HCT116 (cell line): ENCODE results near the gene GNAI3.

Source experiments
- EZH2 ChIP-seq: fragments of 200-600 bp; sonication (generic); IDR thresholded peaks from 2 replicates; pipeline ENCODE4 v1.6.1; 2017; ENCODE audit warnings: antibody characterized with exemption, mixed run types
- POLR2A ChIP-seq: IDR thresholded peaks from 2 replicates; pipeline ENCODE4 v1.7.0; 2011; ENCODE audit warnings: borderline replicate concordance; ENCODE audit not compliant: insufficient read depth, insufficient read length; ENCODE audit errors: extremely low read depth
- POLR2AphosphoS5 ChIP-seq: IDR thresholded peaks from 2 replicates; pipeline ENCODE4 v1.6.1; 2011; ENCODE audit warnings: mild to moderate bottlenecking, low read depth, low read length, moderate library complexity
- SP1 ChIP-seq: IDR thresholded peaks from 2 replicates; pipeline ENCODE4 v1.6.1; 2012; ENCODE audit warnings: low read depth
- SRF ChIP-seq: IDR thresholded peaks from 2 replicates; pipeline ENCODE4 v1.6.1; 2012; ENCODE audit warnings: low read depth
- YY1 ChIP-seq: IDR thresholded peaks from 2 replicates; pipeline ENCODE4 v1.6.1; 2011; ENCODE audit warnings: low read length, low read depth, moderate library complexity, mild to moderate bottlenecking; ENCODE audit not compliant: insufficient replicate concordance; ENCODE audit errors: extremely low read depth
- ZNF274 ChIP-seq: fragments of 200-500 bp; sonication (Bioruptor generic); IDR thresholded peaks from 2 replicates; pipeline ENCODE4 v1.6.1; 2014; ENCODE audit warnings: mild to moderate bottlenecking, low read depth, low read length, inconsistent platforms
- TF ChIP-seq, protein P1 (sequence below), 3 experiments: fragments of 200-600 bp in 1 of 3; sonication (generic) in 1 of 3; IDR thresholded peaks in 2 of 3; conservative IDR thresholded peaks in 1 of 3; 2 replicates each; pipeline ENCODE4 v1.5.1; 2012 to 2017; ENCODE audit warnings: low read depth in 2 of 3, low read length in 2 of 3, antibody characterized with exemption in 1 of 3, borderline replicate concordance in 1 of 3, control low read depth in 1 of 3, mild to moderate bottlenecking in 1 of 3, mixed read lengths in 1 of 3, mixed run types in 1 of 3, moderate library complexity in 1 of 3; ENCODE audit not compliant: insufficient read depth in 1 of 3
- TF ChIP-seq, protein P2 (sequence below): IDR thresholded peaks from 2 replicates; pipeline ENCODE4 v1.6.1; 2011; ENCODE audit warnings: mild to moderate bottlenecking, low read length, moderate library complexity; ENCODE audit not compliant: insufficient replicate concordance; ENCODE audit errors: extremely low read depth
- TF ChIP-seq, protein P3 (sequence below): IDR thresholded peaks from 2 replicates; pipeline ENCODE4 v1.6.1; 2012; ENCODE audit warnings: low read depth

DNA sequence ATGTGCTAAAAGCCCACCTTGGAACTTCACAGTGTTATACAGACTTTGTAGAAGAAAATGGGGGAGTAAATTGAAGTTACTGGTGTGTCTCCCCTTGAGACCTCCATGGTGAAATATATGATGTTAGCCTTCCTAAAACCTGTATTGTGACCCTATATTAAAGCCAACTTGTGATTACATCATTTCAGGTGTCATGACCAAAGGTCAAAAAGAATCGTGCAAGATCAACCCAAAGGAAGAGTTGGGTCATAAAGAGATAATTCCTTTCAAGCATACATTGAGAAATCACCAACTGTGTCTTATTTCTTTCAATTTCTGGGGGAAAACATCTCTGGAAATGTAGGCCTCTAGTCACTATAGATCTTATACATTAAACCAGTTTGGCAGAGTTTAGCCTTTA is 36.4 kb downstream of the GNAI3 start:
- TF ChIP-seq, protein P1, sequence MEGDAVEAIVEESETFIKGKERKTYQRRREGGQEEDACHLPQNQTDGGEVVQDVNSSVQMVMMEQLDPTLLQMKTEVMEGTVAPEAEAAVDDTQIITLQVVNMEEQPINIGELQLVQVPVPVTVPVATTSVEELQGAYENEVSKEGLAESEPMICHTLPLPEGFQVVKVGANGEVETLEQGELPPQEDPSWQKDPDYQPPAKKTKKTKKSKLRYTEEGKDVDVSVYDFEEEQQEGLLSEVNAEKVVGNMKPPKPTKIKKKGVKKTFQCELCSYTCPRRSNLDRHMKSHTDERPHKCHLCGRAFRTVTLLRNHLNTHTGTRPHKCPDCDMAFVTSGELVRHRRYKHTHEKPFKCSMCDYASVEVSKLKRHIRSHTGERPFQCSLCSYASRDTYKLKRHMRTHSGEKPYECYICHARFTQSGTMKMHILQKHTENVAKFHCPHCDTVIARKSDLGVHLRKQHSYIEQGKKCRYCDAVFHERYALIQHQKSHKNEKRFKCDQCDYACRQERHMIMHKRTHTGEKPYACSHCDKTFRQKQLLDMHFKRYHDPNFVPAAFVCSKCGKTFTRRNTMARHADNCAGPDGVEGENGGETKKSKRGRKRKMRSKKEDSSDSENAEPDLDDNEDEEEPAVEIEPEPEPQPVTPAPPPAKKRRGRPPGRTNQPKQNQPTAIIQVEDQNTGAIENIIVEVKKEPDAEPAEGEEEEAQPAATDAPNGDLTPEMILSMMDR (IDR thresholded peaks at IDR 0.05 in 2 of 3, conservative IDR thresholded peaks at IDR 0.05 in 1 of 3; ENCODE audit: borderline replicate concordance in 1 of 3, insufficient read depth in 1 of 3, low read depth in 2 of 3, low read length in 2 of 3), result no peak
- TF ChIP-seq POLR2A (no peak), ZNF274 (no peak), POLR2AphosphoS5 (no peak), SRF (no peak), SP1 (no peak), YY1 (no peak), EZH2 (no peak)
- TF ChIP-seq, protein P2, sequence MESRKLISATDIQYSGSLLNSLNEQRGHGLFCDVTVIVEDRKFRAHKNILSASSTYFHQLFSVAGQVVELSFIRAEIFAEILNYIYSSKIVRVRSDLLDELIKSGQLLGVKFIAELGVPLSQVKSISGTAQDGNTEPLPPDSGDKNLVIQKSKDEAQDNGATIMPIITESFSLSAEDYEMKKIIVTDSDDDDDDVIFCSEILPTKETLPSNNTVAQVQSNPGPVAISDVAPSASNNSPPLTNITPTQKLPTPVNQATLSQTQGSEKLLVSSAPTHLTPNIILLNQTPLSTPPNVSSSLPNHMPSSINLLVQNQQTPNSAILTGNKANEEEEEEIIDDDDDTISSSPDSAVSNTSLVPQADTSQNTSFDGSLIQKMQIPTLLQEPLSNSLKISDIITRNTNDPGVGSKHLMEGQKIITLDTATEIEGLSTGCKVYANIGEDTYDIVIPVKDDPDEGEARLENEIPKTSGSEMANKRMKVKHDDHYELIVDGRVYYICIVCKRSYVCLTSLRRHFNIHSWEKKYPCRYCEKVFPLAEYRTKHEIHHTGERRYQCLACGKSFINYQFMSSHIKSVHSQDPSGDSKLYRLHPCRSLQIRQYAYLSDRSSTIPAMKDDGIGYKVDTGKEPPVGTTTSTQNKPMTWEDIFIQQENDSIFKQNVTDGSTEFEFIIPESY, result no peak
- TF ChIP-seq, protein P3, sequence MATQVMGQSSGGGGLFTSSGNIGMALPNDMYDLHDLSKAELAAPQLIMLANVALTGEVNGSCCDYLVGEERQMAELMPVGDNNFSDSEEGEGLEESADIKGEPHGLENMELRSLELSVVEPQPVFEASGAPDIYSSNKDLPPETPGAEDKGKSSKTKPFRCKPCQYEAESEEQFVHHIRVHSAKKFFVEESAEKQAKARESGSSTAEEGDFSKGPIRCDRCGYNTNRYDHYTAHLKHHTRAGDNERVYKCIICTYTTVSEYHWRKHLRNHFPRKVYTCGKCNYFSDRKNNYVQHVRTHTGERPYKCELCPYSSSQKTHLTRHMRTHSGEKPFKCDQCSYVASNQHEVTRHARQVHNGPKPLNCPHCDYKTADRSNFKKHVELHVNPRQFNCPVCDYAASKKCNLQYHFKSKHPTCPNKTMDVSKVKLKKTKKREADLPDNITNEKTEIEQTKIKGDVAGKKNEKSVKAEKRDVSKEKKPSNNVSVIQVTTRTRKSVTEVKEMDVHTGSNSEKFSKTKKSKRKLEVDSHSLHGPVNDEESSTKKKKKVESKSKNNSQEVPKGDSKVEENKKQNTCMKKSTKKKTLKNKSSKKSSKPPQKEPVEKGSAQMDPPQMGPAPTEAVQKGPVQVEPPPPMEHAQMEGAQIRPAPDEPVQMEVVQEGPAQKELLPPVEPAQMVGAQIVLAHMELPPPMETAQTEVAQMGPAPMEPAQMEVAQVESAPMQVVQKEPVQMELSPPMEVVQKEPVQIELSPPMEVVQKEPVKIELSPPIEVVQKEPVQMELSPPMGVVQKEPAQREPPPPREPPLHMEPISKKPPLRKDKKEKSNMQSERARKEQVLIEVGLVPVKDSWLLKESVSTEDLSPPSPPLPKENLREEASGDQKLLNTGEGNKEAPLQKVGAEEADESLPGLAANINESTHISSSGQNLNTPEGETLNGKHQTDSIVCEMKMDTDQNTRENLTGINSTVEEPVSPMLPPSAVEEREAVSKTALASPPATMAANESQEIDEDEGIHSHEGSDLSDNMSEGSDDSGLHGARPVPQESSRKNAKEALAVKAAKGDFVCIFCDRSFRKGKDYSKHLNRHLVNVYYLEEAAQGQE, result no peak
